ENCODE results near the gene CALD1.

The CALD1 gene, protein sequence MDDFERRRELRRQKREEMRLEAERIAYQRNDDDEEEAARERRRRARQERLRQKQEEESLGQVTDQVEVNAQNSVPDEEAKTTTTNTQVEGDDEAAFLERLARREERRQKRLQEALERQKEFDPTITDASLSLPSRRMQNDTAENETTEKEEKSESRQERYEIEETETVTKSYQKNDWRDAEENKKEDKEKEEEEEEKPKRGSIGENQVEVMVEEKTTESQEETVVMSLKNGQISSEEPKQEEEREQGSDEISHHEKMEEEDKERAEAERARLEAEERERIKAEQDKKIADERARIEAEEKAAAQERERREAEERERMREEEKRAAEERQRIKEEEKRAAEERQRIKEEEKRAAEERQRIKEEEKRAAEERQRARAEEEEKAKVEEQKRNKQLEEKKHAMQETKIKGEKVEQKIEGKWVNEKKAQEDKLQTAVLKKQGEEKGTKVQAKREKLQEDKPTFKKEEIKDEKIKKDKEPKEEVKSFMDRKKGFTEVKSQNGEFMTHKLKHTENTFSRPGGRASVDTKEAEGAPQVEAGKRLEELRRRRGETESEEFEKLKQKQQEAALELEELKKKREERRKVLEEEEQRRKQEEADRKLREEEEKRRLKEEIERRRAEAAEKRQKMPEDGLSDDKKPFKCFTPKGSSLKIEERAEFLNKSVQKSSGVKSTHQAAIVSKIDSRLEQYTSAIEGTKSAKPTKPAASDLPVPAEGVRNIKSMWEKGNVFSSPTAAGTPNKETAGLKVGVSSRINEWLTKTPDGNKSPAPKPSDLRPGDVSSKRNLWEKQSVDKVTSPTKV

DNA sequence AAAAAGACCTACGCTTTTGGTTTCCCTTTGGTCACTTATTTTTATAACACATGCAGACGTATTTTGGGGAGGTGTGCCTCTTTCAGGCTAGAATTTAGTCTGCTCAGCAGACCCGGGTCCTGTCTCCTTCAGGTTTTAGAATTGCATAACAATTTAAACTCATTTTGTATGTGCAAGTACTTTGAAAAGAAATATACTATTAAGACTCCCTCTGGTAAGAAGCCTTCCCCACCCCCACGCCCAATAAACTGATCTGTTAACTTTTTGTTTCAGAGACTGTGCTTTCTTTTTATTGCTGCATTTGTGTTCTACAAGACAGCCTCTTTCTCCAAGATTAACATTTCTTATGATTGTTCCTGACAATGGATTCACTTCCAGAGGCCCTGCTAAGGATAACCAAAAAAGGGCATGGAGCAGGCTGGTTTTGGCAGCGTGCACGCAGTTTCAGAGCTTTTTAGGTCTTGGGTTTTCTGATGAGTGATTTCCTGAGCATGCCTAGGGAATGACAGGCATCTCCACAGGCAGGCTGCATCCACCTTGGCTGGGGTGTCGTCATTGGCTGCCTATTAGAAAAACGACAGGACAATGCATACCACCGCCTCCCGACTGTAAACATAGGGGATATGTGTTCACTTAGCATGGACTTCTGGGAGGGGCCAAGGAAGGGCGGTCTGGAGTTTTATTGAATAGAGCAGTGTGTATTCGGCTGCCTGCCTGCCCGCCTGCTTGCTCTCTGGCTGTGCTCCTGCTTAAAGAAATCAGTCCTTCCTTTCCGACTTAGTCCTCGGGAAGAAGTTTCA, at the start of gene CALD1:
Gene CALD1 (plus strand): TSS at position 694 of the 800 bp plus-strand sequence. CDS start 88,100 bp downstream, outside the sequence.
- no peak for DNase-seq

DNA sequence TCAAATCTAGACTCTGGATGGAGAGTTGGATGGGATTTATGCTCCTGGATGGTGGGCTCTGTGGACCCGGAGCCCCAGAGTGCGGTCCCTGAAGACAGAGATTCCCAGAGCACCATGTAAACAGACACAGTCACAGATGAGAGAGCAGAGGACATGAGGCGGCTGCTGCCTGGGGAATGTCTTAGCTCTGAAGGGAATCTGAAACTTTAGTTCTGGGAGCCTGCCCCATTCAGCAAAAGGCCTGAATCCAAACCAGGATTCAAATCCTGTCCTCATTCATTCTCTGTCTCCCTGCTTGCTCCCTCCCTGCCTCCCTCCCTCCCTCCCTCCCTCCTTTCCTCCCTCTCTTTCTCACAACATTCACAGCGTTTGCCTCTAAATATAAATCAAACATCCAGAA, 49.5 kb upstream of the CALD1 start:
- DNase-seq, result no peak

DNA sequence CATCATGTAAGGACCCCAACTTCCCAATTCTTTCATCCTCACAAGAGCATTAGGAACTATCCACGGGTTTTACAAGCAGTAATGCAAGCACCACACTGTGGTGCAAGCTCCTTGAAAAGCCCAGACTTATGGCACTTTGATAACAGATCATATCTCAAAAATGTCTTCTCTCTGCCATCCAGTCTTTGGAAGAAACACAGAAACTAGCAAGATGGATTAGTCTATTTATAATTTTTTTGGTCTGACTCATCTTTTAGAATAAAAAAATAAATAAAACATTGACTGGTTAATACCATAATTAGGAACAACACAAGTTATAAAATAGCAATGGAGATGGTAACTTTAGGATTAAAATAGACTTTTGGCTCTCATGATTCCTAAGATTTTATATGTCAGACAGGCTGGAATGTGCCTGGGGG, 49.0 kb upstream of the CALD1 start:
- DNase-seq, result no peak

DNA sequence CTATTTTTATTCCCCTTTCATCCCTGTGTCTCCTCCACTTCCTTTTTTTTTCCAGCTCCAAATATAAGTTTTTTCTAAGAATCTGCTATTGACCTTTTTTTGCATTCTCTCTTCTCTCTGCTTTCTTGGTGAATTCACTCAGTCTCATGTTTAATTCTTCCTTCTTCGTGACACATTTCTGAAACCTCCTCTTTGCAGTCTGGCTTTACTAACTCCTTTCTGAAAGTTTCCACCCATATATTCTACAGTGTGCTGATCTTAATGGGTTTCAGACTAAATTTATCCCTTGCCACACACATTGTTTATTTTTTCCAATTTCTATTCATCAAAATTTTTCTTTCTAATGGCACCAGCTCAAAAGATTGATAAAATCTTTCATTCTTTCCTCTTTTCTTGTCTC, 47.8 kb upstream of the CALD1 start:
- no peak for DNase-seq

DNA sequence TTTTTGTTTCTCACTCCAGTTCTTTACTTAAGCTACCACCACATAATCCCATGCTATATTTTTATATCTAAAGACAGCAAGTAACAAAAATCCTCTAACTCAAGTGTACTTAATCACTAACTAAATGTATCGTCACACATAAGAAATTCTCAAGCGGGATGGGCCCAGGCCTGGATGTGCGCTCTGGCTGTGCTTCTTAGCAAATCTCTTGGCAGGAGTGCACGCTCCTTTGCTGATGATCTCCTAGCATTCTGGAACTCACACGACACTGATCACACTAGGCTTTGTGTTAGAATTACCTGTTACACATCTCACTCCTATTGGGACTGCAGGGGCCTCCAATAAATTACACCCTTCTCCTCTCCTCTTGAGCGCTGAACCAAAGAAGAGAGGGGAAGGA, 46.7 kb upstream of the CALD1 start:
- no peak for DNase-seq

DNA sequence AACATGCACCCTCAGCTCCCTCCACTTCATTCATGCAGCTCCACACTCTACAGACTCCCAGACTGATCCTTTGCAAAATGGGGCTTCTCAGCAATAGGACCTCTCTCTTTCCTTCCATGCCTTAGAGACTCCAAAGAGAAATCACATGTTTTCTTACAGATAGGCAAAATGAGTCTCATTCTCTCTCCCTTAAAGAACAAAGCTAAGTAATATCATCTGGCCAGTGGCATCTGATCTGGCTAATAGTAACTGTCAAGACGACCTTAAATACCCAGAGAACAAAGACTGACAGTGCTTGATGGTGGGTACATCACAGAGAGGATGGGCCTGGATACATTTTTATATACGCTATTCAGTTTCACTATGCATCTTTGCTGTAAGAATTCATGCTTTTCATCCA, 43.1 kb upstream of the CALD1 start:
- DNase-seq, result no peak

DNA sequence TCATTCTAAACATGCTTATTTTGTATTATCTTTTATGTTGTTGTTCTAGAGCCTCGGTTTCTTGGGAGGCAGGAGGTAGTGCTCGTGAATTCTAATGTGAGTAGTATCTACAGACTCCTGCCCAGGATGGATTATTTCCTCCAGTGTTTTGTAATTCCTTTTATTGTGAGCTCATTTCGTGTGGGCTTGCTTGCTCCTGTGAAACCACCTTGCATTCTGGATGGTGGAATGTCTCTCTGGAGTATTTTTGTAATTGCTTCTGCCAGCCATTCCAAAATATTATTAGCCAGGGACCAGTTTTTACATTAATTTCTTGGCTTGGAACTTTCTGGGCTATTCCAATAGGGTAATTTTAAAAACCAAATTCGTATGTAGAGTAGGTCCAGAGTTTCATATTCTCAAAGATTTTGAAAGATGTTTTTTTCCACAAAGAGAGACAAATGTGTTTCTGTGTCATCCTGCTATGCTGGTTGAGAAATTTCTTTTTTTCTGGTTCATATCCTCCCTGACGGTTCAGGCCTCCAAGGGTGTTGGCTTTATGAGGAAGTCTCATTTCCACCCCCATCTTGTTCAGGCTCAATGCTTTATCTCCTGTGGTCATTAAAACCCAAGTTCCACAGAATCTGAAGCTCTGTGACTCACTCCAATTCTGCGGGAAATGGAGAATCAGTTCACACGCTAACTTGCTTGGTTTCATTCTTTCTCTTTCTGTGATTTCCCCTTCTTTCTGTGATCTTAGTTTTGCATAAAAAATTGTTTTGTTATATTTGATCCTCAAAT, 41.7 kb upstream of the CALD1 start:
- DNase-seq, result no peak

DNA sequence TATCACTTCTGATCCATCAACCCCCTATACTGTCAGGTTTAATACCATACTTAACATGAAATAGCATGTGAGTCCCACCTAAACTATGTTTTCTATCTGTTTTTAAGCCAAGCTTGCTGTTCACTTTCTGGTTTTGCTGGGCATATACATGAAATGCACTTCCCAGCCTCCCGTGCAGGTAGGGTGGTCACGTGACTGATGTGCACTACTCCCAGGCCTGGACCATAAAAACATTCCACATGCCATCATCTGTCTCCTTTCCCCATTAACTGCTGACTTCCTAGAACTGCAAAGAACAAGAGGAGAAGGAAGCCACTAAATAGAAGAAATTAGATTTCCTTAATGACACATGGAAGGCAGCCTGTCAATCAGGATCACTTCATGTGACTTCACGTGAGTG, 40.1 kb upstream of the CALD1 start:
- DNase-seq, result no peak

DNA sequence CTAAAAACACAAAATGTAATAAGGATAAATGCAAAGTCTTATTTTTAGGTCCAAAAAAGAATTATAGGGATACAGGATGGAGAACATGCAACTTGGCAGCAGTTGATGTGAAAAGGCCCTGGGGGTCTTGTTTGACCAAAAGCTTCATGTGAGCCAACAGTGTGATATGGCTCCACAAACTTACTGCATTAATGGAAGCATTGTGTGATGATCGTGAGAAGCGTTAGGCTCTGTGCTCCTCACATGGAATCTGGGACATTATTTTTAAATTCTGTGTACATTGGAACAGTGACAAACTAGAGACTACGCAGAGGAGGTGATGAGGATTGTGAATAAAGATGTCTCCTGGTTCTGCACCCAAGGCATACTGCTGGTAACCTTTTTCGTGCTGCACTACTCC, 39.1 kb upstream of the CALD1 start:
- DNase-seq, result no peak

DNA sequence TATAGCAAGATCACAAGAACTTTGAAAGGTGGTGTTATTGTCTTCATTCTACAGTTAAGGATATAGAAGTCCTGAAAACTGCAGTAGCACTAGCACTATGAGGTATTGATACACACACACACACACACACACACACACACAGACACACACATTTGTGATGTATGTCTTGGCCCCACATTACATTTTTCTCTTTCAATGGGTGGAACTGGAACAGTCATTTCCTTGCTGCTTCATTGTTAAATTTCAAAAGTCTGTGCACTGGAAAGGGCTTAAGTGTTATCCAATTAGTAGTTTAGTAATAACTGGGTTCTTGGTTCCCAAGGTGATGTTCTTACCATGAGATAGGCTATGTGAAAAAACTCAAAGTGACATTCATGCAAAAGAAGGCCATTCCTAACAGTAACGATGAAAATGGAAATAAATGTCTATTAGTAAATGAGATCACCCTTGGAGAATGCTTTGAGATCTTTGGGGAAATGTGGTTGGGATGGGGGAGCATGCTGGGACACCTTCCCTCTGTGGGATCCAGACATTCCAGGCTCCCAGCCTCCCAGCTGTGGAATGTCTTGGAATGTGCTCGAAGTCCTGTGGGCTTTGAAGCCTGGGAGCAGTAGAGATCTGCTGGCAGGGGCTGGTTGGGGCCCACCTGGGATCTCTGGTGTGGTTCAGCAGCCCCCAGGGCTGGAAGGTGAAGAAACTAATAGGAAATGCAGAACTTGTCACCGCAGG, 37.4 kb upstream of the CALD1 start:
- no peak for DNase-seq

DNA sequence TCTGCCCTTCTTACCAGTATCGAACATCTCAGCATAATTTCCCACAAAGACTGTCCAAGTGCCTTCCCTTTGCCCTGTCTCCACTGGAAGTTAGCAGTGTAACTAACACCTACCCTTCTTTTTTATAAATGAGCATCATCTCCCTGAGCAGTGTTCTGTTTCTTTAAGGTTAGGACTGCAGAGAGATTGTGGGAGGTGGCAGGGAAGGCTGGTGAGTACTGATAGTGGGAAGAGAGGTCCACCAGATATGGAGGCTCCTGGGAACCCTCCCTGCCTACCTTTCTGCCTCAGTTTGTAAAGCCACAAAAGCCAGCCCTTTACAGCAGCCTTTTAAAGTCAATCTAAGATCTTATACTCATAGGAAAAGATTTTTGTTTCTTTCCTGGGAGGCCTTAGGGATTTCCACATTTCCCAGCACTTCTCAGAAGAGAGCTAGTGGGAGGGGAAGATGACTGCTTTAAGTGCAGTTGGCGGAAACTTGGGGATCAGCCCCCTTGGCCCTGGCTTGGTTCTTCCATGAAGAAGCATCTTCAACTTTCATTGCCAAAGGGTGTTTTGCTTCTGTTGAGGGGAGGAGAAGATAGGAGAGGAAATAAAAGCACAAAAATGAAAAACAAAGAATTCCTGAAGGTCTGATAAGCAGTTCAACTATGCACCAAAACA, 36.6 kb upstream of the CALD1 start:
- DNase-seq, result no peak

DNA sequence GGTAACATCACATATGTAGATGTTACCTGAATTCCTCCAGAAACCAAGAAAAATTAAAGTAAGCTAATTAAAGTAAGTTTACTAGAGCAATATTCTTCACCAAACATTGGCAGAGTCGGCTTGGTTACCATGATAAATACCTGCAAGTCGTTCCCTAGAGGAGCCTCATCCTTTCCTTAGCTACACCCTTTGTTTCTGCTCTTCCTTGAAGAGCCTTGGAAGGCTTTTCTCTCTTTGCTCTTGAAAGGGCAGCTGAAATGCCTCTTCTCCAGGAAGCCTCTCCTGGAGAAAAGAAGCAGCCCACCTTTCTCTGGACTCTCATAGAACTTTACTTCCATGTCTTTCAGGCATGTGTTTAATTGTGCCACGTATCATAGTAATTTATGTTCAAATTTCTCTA, 34.9 kb upstream of the CALD1 start:
- no peak for DNase-seq

DNA sequence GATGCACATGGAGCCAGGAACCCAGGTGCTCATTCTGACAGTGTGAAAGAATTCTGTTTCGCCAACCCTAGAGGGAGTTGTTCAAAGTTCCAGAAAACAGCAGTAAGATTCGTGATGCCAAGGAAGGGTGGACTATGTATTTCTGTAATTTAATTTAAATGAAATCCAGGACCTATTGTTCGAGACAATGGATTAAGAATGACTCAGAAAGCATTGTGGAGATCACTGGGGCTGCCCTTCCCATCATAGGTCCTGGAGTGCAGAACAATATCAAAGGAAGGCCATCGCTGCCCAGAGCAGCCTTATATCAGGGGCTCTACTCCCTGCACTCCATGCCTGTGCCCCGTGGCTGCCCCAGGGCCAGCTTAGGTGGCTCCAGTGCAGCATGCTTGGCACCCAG, 32.1 kb upstream of the CALD1 start:
- DNase-seq, result no peak

DNA sequence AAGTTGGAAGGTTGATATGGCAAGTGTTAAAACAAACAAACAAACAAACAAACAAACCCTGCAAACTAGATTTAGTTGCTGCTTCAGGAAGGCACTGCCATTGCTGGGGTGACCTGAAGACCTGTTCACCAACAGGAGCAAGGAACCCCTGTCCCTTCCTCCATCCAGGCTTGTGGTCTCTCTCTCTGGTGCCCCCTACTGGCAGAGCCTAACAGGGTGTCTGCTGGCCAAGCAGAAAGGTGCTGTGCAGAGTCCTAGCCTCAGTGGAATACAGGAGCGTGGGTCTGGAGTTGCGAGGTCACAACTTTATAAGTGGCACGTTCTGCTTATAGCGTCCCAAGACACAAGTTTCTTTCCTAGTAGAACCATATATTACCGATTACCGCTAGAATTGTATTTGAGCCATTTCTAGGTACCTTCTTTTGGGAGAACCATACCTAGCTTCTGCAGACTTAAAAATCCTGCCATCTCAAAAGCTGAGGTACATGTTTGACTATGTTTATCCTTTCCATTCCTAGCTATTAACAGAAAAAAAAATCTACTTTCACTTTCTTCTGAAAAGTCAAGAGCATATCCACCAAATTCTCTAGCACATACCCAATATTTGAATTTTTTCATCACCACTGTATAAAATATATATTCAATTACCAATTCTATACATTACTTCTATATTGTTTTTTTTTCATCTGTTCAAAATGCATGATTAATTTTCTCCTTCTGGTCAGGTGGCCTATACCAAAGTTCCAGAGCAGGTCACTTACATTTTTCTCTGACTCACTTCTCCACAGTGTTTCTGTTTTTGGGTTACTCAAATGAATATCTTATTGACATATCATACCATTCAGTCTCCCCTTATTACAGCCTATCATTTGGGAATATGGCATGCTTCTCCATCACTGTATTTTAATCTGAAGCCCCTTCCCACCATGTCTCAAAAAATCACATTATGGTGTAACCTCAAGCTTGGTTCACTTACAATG, 29.1 kb upstream of the CALD1 start:
- DNase-seq, result no peak

DNA sequence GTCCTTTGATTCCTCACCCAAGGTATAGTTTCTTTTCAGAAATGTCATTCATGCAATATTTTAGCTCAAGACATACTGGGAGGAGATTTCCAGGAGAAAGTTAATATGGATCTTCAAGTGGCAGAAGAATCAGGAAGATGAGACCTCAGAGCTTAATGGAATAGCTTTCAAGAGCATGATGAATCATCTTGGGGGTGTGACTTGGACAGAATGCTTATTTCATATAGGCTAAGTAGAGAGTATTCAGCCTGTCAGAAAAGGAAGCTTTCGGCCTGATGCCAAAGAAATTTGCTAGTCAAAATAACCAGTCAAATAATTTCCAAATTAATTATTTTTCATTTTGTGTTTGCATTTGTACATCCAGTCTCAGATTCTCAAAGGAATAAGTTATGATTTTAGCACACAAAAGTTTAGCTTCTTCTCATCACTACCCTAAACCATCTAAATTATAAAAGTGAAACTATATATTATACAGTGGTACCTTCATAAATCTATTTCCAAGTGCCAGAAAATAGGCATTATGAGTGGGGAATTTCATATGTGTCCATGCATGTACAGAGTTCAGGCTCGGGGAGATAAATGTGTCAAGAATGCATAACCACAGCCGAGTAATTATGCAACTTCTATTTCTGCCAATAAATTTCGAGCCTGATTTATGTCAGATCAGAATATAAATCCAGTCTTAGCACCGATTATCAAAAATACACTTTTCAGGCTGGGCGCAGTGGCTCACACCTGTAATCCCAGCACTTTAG, 27.3 kb upstream of the CALD1 start:
- no peak for DNase-seq

DNA sequence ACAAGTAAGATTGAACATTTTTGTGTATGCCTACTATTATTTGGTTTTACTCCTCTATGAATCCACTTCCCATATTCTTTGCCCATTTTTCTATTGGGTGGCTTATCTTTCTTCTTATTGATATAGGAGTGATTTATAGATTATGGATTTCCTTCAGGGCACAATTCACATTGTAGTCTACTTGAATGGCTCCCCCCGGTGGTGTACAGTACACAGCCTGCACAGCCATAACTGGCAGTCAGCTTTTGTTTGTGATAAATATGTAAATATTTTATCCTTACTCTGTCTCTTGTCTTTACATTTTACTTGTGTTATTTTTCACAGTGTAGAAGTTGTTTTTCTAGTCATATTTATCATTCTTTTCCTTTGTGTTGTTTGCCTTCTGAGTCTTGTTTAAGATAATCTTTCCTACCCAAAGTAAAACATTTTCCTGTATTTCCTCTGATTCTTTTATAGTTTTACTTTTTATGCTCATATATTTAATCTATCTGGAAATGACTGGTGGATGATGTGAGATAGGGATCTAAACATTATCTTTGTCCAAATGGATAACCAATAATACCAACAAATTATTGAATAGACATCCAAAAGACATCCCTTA, 23.9 kb upstream of the CALD1 start:
- no peak for DNase-seq

DNA sequence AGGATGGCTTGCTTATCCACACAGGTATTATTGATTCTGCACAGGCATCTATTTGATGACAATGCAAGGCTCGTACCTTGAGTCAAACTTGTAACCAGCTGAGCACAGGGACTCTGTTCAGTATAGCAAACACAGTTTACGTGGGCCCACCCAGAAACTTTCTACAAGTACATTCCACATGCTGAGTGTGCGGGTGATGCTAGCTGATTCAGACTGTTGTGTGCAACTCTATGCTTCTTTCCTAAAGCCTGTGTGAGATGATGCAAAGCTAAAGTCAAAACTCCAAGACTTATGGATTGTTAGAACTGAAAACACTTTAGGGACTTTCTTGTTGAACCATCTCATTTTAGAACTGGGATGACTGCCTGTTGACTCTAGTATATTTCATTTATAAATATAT, 21.5 kb upstream of the CALD1 start:
- no peak for DNase-seq

DNA sequence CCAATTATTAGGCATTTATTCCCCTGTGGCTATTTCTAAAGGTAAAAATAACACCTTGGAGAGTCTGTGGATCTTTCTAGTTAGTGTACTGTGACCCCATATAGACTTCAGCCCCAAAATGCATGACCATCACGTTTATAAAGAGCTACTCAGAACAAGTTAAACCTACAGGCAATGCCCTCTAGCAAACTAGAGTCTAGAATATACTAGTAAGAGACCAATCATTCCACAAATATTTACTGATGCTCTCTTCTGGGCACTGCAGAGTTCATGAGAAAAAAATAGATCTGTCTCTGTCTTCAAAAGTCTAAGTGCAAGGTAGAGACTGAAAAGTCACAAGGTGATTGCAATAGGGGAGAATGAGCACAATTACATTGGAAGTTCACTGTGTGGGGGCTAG, 20.5 kb upstream of the CALD1 start:
- DNase-seq, result no peak

DNA sequence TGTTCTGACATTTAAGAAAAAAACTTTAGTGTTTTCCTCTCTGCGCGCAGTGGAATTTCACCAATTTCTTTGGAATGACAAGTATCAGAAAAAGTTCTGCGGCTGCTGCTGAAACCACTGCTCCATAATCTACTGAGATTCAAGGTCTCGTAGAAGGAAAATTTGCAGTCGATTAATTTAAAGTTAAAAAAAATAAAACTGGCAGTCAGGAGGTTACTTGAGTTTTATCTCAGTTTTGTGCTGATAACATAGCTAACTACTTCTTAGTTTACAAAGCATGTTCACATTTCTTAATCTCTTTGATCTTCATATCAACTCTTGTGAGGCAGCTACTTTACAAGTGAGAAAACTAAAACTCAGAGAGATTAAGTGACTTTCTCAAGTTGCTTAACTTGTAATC, 18.2 kb upstream of the CALD1 start:
- DNase-seq, result no peak

Data from COR-L47 (cell line).